Neural cell (in vitro differentiated cells): ENCODE data around the gene KBTBD8. TPM values are rescaled to one million over a fixed set of nuclear protein-coding genes. Genes with fewer than 3 reads are reported as not detected.

Experiments used
- H2AFZ ChIP-seq: fragments of 200-600, 300-800 bp; sonication (generic), shearing (Covaris generic); 2 replicates; pipeline ENCODE4 v1.6.0; 2014; ENCODE audit warnings: low read depth, mild to moderate bottlenecking, antibody characterized with exemption, low read length, moderate library complexity
- H3F3A ChIP-seq: fragments of 200-600 bp; shearing (Covaris generic); 2 replicates; pipeline ENCODE4 v1.6.1; 2016; ENCODE audit warnings: mild to moderate bottlenecking, moderate library complexity, mixed read lengths, antibody characterized with exemption, low read length; ENCODE audit not compliant: insufficient read depth, poor library complexity, severe bottlenecking
- H3K27ac ChIP-seq: fragments of 200-600, 300-800 bp; sonication (generic), shearing (Covaris generic); 2 replicates; pipeline ENCODE4 v1.5.1; 2014; ENCODE audit warnings: mild to moderate bottlenecking, low read length, moderate library complexity
- H3K27me3 ChIP-seq: fragments of 300-800, 200-600 bp; sonication (generic), shearing (Covaris generic); 2 replicates; pipeline ENCODE4 v1.6.0; 2014; ENCODE audit warnings: mild to moderate bottlenecking, low read depth, low read length, moderate library complexity; ENCODE audit not compliant: insufficient read depth
- H3K36me3 ChIP-seq: fragments of 300-800, 200-600 bp; sonication (generic), shearing (Covaris generic); 2 replicates; pipeline ENCODE4 v1.5.1; 2014; ENCODE audit warnings: mild to moderate bottlenecking, antibody characterized with exemption, low read length, moderate library complexity; ENCODE audit not compliant: insufficient read depth
- H3K4me2 ChIP-seq: fragments of 300-800, 200-600 bp; sonication (generic), shearing (Covaris generic); 2 replicates; pipeline ENCODE4 v1.6.0; 2014; ENCODE audit warnings: mild to moderate bottlenecking, low read length
- H3K4me3 ChIP-seq: fragments of 300-800, 200-600 bp; sonication (generic), shearing (Covaris generic); 2 replicates; pipeline ENCODE4 v1.5.1; 2014; ENCODE audit warnings: mild to moderate bottlenecking, low read length, moderate library complexity
- H3K79me2 ChIP-seq: fragments of 200-600 bp; shearing (Covaris generic); replicated peaks from 2 replicates; pipeline ENCODE4 v1.6.0; 2014; ENCODE audit warnings: mild to moderate bottlenecking, low read length, moderate library complexity; ENCODE audit not compliant: insufficient read depth
- H3K9ac ChIP-seq: fragments of 300-800, 200-600 bp; sonication (generic), shearing (Covaris generic); 2 replicates; pipeline ENCODE4 v1.6.1; 2016; ENCODE audit warnings: mild to moderate bottlenecking, low read length, mixed read lengths
- H3K9me2 ChIP-seq: fragments of 200-600 bp; shearing (Covaris generic); 2 replicates; pipeline ENCODE4 v1.6.1; 2016; ENCODE audit warnings: mild to moderate bottlenecking, low read length, mixed read lengths; ENCODE audit not compliant: insufficient read depth
- H3K9me3 ChIP-seq: fragments of 200-600, 300-800 bp; sonication (generic), shearing (Covaris generic); 2 replicates; pipeline ENCODE4 v1.6.1; 2016; ENCODE audit warnings: mild to moderate bottlenecking, mixed run types, low read length, moderate library complexity, mixed read lengths
- H4K20me1 ChIP-seq: fragments of 200-600 bp; shearing (Covaris generic); 2 replicates; pipeline ENCODE4 v1.6.1; 2016; ENCODE audit warnings: mild to moderate bottlenecking, mixed run types; ENCODE audit not compliant: insufficient read depth
- EP300 ChIP-seq: fragments of 450-650 bp; conservative IDR thresholded peaks from 2 replicates; pipeline ENCODE4 v1.6.1; 2014; ENCODE audit warnings: antibody characterized with exemption, mild to moderate bottlenecking, moderate library complexity; ENCODE audit not compliant: poor library complexity, severe bottlenecking
- EZH2 ChIP-seq: fragments of 200-600, 300-800 bp; shearing (Covaris generic), sonication (generic); IDR thresholded peaks from 2 replicates; pipeline ENCODE4 v1.6.1; 2014; ENCODE audit warnings: antibody characterized with exemption, low read length, borderline replicate concordance, mild to moderate bottlenecking; ENCODE audit not compliant: insufficient read depth, poor library complexity, severe bottlenecking
- MXI1 ChIP-seq: fragments of 450-650 bp; conservative IDR thresholded peaks from 2 replicates; pipeline ENCODE4 v1.6.1; 2014; ENCODE audit warnings: antibody characterized with exemption, mild to moderate bottlenecking; ENCODE audit not compliant: poor library complexity, severe bottlenecking
- POLR2AphosphoS5 ChIP-seq: IDR thresholded peaks from 2 replicates; pipeline ENCODE4 v1.6.1; 2012
- RAD21 ChIP-seq: fragments of 450-650 bp; conservative IDR thresholded peaks from 2 replicates; pipeline ENCODE4 v1.6.1; 2014; ENCODE audit warnings: antibody characterized with exemption, mild to moderate bottlenecking, moderate library complexity
- SMC3 ChIP-seq: fragments of 450-650 bp; conservative IDR thresholded peaks from 2 replicates; pipeline ENCODE4 v1.6.1; 2014; ENCODE audit warnings: antibody characterized with exemption, mild to moderate bottlenecking, moderate library complexity; ENCODE audit not compliant: poor library complexity
- TAF1 ChIP-seq: IDR thresholded peaks from 2 replicates; pipeline ENCODE4 v1.6.1; 2012; ENCODE audit warnings: low read depth
- polyA plus RNA-seq: library from polyadenylated mRNA; depleted of rRNA; stranded (reverse); fragments of >200 nt; gene quantifications from 2 replicates; pipeline ENCODE4 v1.2.3, GENCODE V29; 2014
- TF ChIP-seq, protein P1 (sequence below): fragments of 450-650 bp; IDR thresholded peaks from 2 replicates; pipeline ENCODE4 v1.5.1; 2014; ENCODE audit warnings: antibody characterized with exemption, mild to moderate bottlenecking, moderate library complexity; ENCODE audit not compliant: poor library complexity, severe bottlenecking
- TF ChIP-seq, protein P2 (sequence below): IDR thresholded peaks from 2 replicates; pipeline ENCODE4 v1.6.1; 2012; ENCODE audit warnings: borderline replicate concordance

KBTBD8 gene
- polyA plus RNA-seq, 1 donor from 2014 or later, result 4.7 TPM

DNA sequence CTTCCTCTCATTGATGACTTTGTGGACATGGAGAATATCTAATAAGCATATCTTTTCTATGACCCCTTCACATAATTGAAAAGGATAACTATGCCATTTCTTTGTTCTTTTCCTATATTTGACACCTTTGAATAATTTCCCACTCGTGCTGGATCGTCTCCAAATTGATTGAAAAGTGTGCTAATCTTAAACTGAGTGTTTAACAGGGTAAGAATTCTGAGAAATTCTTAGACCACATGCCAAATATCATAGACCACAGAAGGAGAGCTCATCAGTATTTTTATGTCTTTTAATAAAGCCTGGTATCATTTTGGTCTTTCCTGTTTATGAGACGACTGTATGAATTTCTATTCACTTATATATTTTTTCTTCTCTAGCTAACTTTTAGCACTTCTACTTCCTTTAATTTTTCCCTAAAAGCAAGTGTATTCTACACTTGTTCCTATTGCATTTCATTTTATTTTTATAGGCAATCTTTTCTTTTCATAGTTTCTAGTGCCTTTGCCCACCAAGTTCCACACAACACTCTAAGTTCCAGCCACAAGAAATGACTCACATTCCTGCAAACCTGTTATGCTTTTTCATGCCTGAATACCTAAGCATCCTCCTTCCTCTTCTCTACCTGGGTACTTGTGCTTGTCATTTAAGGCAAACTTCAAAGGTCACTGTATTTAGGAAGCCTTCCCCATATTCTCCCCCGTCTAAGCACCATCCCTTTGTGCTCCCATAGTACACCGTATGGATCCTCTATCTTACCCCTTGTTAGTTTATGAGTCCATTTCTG lies 30.1 kb downstream of the KBTBD8 start:
- Histone ChIP-seq H4K20me1 (no peaks in the 10 kb centered on the region), H3K27ac (no peak overlapping the region), H3K36me3 (no peaks in the 10 kb centered on the region), H3K4me3 (no peak overlapping the region), H3K9me3 (no peaks in the 10 kb centered on the region), H3K79me2 (no peaks in the 10 kb centered on the region), H3K27me3 (no peaks in the 10 kb centered on the region), H3K9ac (no peak overlapping the region), H3K9me2 (no peaks in the 10 kb centered on the region), H3F3A (no peaks in the 10 kb centered on the region), H3K4me2 (no peak overlapping the region), H2AFZ (no peak overlapping the region)
- TF ChIP-seq SMC3 (no peak), RAD21 (no peak), EP300 (no peak), POLR2AphosphoS5 (no peak), EZH2 (no peak), TAF1 (no peak), MXI1 (no peak)
- TF ChIP-seq, protein P1, sequence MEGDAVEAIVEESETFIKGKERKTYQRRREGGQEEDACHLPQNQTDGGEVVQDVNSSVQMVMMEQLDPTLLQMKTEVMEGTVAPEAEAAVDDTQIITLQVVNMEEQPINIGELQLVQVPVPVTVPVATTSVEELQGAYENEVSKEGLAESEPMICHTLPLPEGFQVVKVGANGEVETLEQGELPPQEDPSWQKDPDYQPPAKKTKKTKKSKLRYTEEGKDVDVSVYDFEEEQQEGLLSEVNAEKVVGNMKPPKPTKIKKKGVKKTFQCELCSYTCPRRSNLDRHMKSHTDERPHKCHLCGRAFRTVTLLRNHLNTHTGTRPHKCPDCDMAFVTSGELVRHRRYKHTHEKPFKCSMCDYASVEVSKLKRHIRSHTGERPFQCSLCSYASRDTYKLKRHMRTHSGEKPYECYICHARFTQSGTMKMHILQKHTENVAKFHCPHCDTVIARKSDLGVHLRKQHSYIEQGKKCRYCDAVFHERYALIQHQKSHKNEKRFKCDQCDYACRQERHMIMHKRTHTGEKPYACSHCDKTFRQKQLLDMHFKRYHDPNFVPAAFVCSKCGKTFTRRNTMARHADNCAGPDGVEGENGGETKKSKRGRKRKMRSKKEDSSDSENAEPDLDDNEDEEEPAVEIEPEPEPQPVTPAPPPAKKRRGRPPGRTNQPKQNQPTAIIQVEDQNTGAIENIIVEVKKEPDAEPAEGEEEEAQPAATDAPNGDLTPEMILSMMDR, result no peak
- TF ChIP-seq, protein P2, sequence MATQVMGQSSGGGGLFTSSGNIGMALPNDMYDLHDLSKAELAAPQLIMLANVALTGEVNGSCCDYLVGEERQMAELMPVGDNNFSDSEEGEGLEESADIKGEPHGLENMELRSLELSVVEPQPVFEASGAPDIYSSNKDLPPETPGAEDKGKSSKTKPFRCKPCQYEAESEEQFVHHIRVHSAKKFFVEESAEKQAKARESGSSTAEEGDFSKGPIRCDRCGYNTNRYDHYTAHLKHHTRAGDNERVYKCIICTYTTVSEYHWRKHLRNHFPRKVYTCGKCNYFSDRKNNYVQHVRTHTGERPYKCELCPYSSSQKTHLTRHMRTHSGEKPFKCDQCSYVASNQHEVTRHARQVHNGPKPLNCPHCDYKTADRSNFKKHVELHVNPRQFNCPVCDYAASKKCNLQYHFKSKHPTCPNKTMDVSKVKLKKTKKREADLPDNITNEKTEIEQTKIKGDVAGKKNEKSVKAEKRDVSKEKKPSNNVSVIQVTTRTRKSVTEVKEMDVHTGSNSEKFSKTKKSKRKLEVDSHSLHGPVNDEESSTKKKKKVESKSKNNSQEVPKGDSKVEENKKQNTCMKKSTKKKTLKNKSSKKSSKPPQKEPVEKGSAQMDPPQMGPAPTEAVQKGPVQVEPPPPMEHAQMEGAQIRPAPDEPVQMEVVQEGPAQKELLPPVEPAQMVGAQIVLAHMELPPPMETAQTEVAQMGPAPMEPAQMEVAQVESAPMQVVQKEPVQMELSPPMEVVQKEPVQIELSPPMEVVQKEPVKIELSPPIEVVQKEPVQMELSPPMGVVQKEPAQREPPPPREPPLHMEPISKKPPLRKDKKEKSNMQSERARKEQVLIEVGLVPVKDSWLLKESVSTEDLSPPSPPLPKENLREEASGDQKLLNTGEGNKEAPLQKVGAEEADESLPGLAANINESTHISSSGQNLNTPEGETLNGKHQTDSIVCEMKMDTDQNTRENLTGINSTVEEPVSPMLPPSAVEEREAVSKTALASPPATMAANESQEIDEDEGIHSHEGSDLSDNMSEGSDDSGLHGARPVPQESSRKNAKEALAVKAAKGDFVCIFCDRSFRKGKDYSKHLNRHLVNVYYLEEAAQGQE, result no peak

DNA sequence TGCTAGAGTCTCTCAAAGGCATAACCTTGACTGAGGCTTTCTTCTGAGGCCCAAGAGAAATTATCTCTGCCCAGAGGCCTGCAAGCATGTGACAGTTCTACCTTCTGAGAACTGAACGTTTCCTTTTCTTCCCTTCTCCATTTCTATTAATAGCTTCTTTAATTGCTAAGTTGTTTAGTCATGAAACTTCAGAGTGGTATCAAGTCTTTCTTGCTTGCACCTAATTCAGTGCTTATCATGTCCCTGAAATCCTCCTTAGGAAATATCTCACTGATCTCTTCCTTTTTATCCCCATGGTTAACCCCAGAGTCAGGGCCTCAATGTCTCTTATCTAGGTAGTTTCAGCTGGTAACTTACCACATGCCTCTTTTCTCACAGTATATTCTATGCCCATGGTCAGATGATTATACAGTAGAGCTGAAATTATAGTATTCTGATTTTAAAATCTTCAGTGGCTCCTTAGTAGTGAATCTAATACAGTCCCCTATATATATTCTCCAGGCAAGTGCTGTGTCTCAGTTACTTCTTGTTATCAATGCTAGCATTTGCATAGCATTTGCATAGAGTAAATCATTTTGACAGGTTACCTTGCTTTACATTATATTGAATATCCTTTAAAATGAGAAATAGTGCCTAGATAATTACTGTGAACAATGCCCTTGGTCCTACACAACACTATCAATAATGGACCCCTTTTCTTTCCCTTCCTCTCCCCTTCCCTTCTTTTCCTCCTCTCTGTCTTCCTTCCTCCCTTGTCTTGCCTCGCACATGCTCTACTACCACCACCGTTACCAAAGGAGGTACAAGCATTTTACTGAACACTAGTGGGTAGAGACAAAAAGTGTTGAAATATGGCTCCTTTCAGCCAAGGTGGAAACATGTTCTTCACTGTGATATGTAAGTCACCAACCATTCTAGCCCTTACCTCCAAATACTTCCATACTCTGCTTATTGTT lies 33.0 kb downstream of the KBTBD8 start:
- Histone ChIP-seq H3K9ac (no peak overlapping the region), H3K79me2 (no peaks in the 10 kb centered on the region), H3K9me2 (no peaks in the 10 kb centered on the region), H2AFZ (no peak overlapping the region), H3K27me3 (no peaks in the 10 kb centered on the region), H3K9me3 (no peaks in the 10 kb centered on the region), H3K4me2 (no peak overlapping the region), H3K36me3 (no peaks in the 10 kb centered on the region), H3K4me3 (no peak overlapping the region), H3F3A (no peaks in the 10 kb centered on the region), H4K20me1 (no peaks in the 10 kb centered on the region), H3K27ac (no peak overlapping the region)
- TF ChIP-seq SMC3, result no peak
